B cell (primary cell): ENCODE results near the gene VSIG10L. TPM values are rescaled to one million over a fixed set of nuclear protein-coding genes. Genes with fewer than 3 reads are reported as not detected.

Experiments used
- ATAC-seq: fragments of 200-7000 bp; cut with Tn5 transposase; one replicate; pipeline ENCODE4 v1.10.0; 2021; ENCODE audit warnings: low read depth, mild to moderate bottlenecking, moderate number of reproducible peaks, moderate library complexity
- CTCF ChIA-PET: fragments of 350-600 bp; sonication (Branson Sonifier 250); formaldehyde crosslinking; loops from one replicate; lab custom pipeline; 2021; ENCODE audit warnings: antibody characterized with exemption, inconsistent platforms; lab: Charles Lee
- POLR2A ChIA-PET: fragments of 350-600 bp; sonication (Branson Sonifier 250); formaldehyde crosslinking; loops from one replicate; lab custom pipeline; 2021; ENCODE audit warnings: antibody characterized with exemption; lab: Charles Lee
- DNase-seq: peaks from one replicate; pipeline ENCODE4 v3.0.0; 2013
- H2AFZ ChIP-seq: 2 replicates; pipeline ENCODE4 v1.6.1; 2012; ENCODE audit warnings: mild to moderate bottlenecking, low read depth, low read length; ENCODE audit not compliant: insufficient read depth, poor library complexity, severe bottlenecking
- H3K27ac ChIP-seq, 2 donors: 1 replicate in 1 of 2; 2 replicates in 1 of 2; pipeline ENCODE4 v1.5.1; 2012 to 2013; ENCODE audit warnings: low read length in 2 of 2, mild to moderate bottlenecking in 2 of 2, moderate library complexity in 1 of 2
- H3K27me3 ChIP-seq, 4 experiments: fragments of 200-600 bp in 1 of 4; sonication (generic) in 1 of 4; replicated peaks in 1 of 4; 1 replicate in 2 of 4; 2 replicates in 2 of 4; pipeline versions ENCODE4 v1.6.1 to v1.7.0; 2013 to 2016; ENCODE audit warnings: low read length in 3 of 4, mild to moderate bottlenecking in 2 of 4, mixed read lengths in 1 of 4, moderate library complexity in 1 of 4; ENCODE audit not compliant: insufficient read depth in 4 of 4, control insufficient read depth in 3 of 4; ENCODE audit errors: control extremely low read depth in 1 of 4
- H3K36me3 ChIP-seq, 2 experiments: replicated peaks in 1 of 2; 1 replicate in 1 of 2; 2 replicates in 1 of 2; pipeline versions ENCODE4 v1.6.1 to v1.7.1; 2013; ENCODE audit warnings: low read length in 1 of 2; ENCODE audit not compliant: insufficient read depth in 2 of 2, control insufficient read depth in 1 of 2; ENCODE audit errors: control extremely low read depth in 1 of 2, extremely low read depth in 1 of 2
- H3K4me1 ChIP-seq, 2 donors: fragments of 200-600 bp in 1 of 2; sonication (generic) in 1 of 2; 1 replicate in 1 of 2; 2 replicates in 1 of 2; pipeline versions ENCODE4 v1.5.1 to v1.6.1; 2013 to 2017; ENCODE audit warnings: low read length in 2 of 2; ENCODE audit not compliant: control insufficient read depth in 2 of 2, insufficient read depth in 2 of 2
- H3K4me2 ChIP-seq: replicated peaks from 2 replicates; pipeline ENCODE3; 2012; ENCODE audit warnings: mild to moderate bottlenecking, low read depth, low read length; ENCODE audit not compliant: poor library complexity, severe bottlenecking
- H3K4me3 ChIP-seq, 5 experiments: fragments of 200-600 bp in 1 of 5; sonication (generic) in 1 of 5; 1 replicate in 3 of 5; 2 replicates in 2 of 5; pipeline versions ENCODE4 v1.5.1 to v1.7.0; 2011 to 2016; ENCODE audit warnings: low read length in 4 of 5, mild to moderate bottlenecking in 4 of 5, low read depth in 2 of 5, control low read depth in 1 of 5, moderate library complexity in 1 of 5; ENCODE audit not compliant: insufficient read depth in 1 of 5; ENCODE audit errors: control extremely low read depth in 1 of 5, extremely low read depth in 1 of 5
- H3K79me2 ChIP-seq: fragments of 200-600 bp; sonication (generic); one replicate; pipeline ENCODE4 v1.6.0; 2016; ENCODE audit warnings: low read length; ENCODE audit not compliant: control insufficient read depth, insufficient read depth
- H3K9ac ChIP-seq: fragments of 200-600 bp; sonication (generic); 2 replicates; pipeline ENCODE4 v1.6.1; 2017; ENCODE audit warnings: mild to moderate bottlenecking, low read length, moderate library complexity
- H3K9me3 ChIP-seq, 3 donors: one replicate each; pipeline versions ENCODE4 v1.6.1 to v1.7.1; 2013; ENCODE audit warnings: low read length in 2 of 3; ENCODE audit not compliant: control insufficient read depth in 2 of 3, insufficient read depth in 1 of 3; ENCODE audit errors: control extremely low read depth in 1 of 3
- H4K20me1 ChIP-seq: 2 replicates; pipeline ENCODE4 v1.6.0; 2012; ENCODE audit warnings: mild to moderate bottlenecking, low read length; ENCODE audit not compliant: insufficient read depth, control insufficient read depth, poor library complexity, severe bottlenecking
- H3K27ac Mint-ChIP-seq: one replicate; pipeline ENCODE4 v1.8.0; 2021; ENCODE audit warnings: mixed read lengths
- H3K27me3 Mint-ChIP-seq: one replicate; pipeline ENCODE4 v1.8.0; 2021; ENCODE audit warnings: mixed read lengths
- H3K4me1 Mint-ChIP-seq: one replicate; pipeline ENCODE4 v1.8.0; 2021; ENCODE audit warnings: mixed read lengths
- H3K4me3 Mint-ChIP-seq: one replicate; pipeline ENCODE4 v1.8.0; 2021; ENCODE audit warnings: mixed read lengths
- H3K9me3 Mint-ChIP-seq: one replicate; pipeline ENCODE4 v1.8.0; 2022; ENCODE audit warnings: mixed read lengths; ENCODE audit not compliant: insufficient read depth
- CTCF ChIP-seq: fragments of 200-600 bp; IDR thresholded peaks from one replicate; pipeline ENCODE4 v1.8.0; 2022; ENCODE audit warnings: antibody characterized with exemption, mild to moderate bottlenecking
- EZH2 ChIP-seq: IDR thresholded peaks from 2 replicates; pipeline ENCODE4 v1.6.1; 2012; ENCODE audit warnings: borderline replicate concordance, low read depth, mild to moderate bottlenecking, moderate library complexity, low read length; ENCODE audit not compliant: insufficient read depth, poor library complexity, severe bottlenecking
- WGBS: methylation state at CpG from one replicate; pipeline ENCODE4 v1.1.5; 2013; ENCODE audit warnings: missing lambda C conversion rate; ENCODE audit not compliant: insufficient coverage; 5-methylcytosine and 5-hydroxymethylcytosine counted together
- intact Hi-C: fragments of 100-400 bp; cut with micrococcal nuclease; formaldehyde crosslinking; loops from one replicate; pipeline ENCODE4 v1.10.0; 2022
- polyA plus RNA-seq: library from polyadenylated mRNA; depleted of rRNA; stranded (reverse); fragments of >200 nt; gene quantifications from 2 replicates; pipeline ENCODE4 v1.2.3, GENCODE V29; 2012
- total RNA-seq, 2 donors: library from RNA; stranded (reverse); fragments of 120-200 nt in 1 of 2; gene quantifications; 1 replicate in 1 of 2; 2 replicates in 1 of 2; pipeline versions ENCODE4 v1.2.3 to v1.2.4, GENCODE V29; 2013 to 2022

Gene VSIG10L
- total and polyA plus RNA-seq, 2 donors (not counting 1 experiment from before 2014, with no cell fraction given), result 1.3 to 1.7 TPM

GRCh38 chr19:51342631-51343569 is 961 bp upstream of the VSIG10L start:
- Histone ChIP-seq H4K20me1 (no peaks in the 10 kb centered on the region), H3K79me2 (no peaks in the 10 kb centered on the region), H3K9ac (no peak overlapping the region), H3K4me1 (peaks cover 43 to 71% of the 10 kb centered on the region in 2 donors), H3K36me3 (peaks cover 0 to 16% of the 10 kb centered on the region in 2 experiments), H3K9me3 (no peaks in the 10 kb centered on the region), H2AFZ (no peak overlapping the region), H3K4me2 (peak overlapping the region; percentile 2), H3K27ac (peak overlapping the region; percentile 63 to 82), H3K4me3 (no peak overlapping the region), H3K27me3 (no peaks in the 10 kb centered on the region)
- Mint-ChIP-seq H3K27me3 (no peaks in the 10 kb centered on the region), H3K4me3 (peak overlapping the region; percentile 24), H3K9me3 (no peaks in the 10 kb centered on the region), H3K4me1 (peaks cover 56% of the 10 kb centered on the region), H3K27ac (peak overlapping the region; percentile 71)
- DNase-seq, result no peak
- no peak for TF ChIP-seq CTCF
- TF ChIP-seq EZH2, result no peak
- 71% methylated on average over 7 of the region's 9 CpGs for WGBS
- ATAC-seq, result no peak
- intact Hi-C loops, result no loop called here
- ChIA-PET CTCF (interaction anchor here (1.3 to 7.0 kb wide), 10 partner anchors 23 to 317 kb away, joined by 3 to 70 read pairs (median 12); partner anchors contain the start of genes ETFB and SIGLEC10), POLR2A (interaction anchor here (1.4 to 1.8 kb wide), 3 partner anchors 22 to 75 kb away, joined by 4 to 5 read pairs (median 4); partner anchors contain the start of gene SIGLEC10)

- peak overlapping the region in 1 of 2 donors; percentile 63 for H3K27ac ChIP-seq
- H3K4me3 ChIP-seq, result no peak overlapping the region
- no peak overlapping the region for H3K4me2 ChIP-seq
- POLR2A ChIA-PET, result interaction anchor here (1.1 to 2.0 kb wide), 2 partner anchors 25 to 54 kb away, joined by 5 to 11 read pairs; partner anchors contain the start of gene ETFB
- no peak overlapping the region for H2AFZ ChIP-seq
- H3K9me3 ChIP-seq, result no peaks in the 10 kb centered on the region
- peak overlapping the region; percentile 72 for H3K27ac Mint-ChIP-seq
- H3K36me3 ChIP-seq, result peaks cover 0 to 5% of the 10 kb centered on the region in 2 experiments
- ATAC-seq, result no peak
- no peaks in the 10 kb centered on the region for H3K27me3 Mint-ChIP-seq
- intact Hi-C loops, result no loop called here
- peak overlapping the region; percentile 78 for H3K4me3 Mint-ChIP-seq
- no peak for DNase-seq
- H3K4me1 Mint-ChIP-seq, result peaks cover 54% of the 10 kb centered on the region
- 94% methylated on average over 18 of the region's 18 CpGs for WGBS
- TF ChIP-seq EZH2, result no peak
- TF ChIP-seq CTCF, result no peak
- no peaks in the 10 kb centered on the region for H4K20me1 ChIP-seq
- H3K27me3 ChIP-seq, result no peaks in the 10 kb centered on the region
- no peak overlapping the region for H3K9ac ChIP-seq
- H3K9me3 Mint-ChIP-seq, result no peaks in the 10 kb centered on the region
- no peaks in the 10 kb centered on the region for H3K79me2 ChIP-seq
- peaks cover 43 to 65% of the 10 kb centered on the region in 2 donors for H3K4me1 ChIP-seq
- CTCF ChIA-PET, result interaction anchor here (0.8 to 7.0 kb wide), 10 partner anchors 23 to 318 kb away, joined by 3 to 70 read pairs (median 22); partner anchors contain the start of gene SIGLEC10
Observed at GRCh38 chr19:51341066-51341465, 873 bp downstream of the VSIG10L start.
